Measurements from ENCODE around the gene CNTN1. TPM values are rescaled to one million over a fixed set of nuclear protein-coding genes. Genes with fewer than 3 reads are reported as not detected.

Gene CNTN1
- total and polyA plus RNA-seq, 2 experiments from 2014 or later = 4.2 to 4.7 TPM

DNA sequence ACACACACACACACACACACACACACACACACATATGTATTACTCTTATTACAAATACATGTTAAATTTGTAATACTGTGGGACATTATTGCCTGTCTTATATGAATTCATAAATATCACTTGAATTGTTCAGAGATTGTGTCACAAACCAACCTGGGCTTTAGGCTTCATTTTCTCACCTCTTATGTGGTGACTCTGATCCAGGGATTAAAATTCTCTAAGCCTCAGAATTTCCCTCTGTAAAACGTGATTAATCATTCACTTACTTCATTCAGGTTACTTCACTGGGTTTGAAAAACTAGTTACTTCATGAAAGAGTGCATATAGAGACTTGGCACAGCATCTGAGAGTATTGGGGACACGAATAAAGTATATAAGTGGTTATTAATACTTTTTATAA, 255.6 kb downstream of the CNTN1 start:
- no peak for DNase-seq (ENCODE audit: low read depth in 1 of 2, low spot score in 1 of 2)
- H3K27me3 ChIP-seq = no peaks in the 10 kb centered on the region
- no peaks in the 10 kb centered on the region for H3K9me3 ChIP-seq (ENCODE audit: low read depth)
- no peak overlapping the region for H3K4me3 ChIP-seq
- H3K4me1 ChIP-seq (ENCODE audit: low read depth) = no peaks in the 10 kb centered on the region
- TF ChIP-seq CTCF (IDR thresholded peaks at IDR 0.05; ENCODE audit: low read depth, low read length) = no peak
- no peak overlapping the region for H3K27ac ChIP-seq
- no peaks in the 10 kb centered on the region for H3K36me3 ChIP-seq

DNA sequence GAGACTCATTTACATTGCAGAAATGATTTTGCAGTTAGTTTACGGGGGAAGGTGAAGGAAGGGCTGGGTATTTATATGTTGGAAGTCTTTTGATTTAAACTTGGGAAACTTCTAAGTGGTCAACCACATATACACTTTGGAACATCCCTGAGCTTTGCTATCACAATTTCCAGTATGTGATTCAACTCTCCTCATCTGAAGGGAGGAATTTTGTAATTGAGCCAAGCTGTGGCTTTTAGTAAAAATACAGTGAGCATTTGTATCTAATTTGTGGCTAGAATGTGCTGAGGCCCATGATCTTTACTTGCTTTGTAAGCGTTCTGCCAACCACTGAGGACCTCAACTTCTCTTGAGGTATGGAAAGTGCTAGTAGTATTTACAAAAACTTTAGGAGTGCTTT, 260.8 kb downstream of the CNTN1 start:
- H3K9me3 ChIP-seq (ENCODE audit: low read depth) = no peaks in the 10 kb centered on the region
- DNase-seq (ENCODE audit: low read depth in 1 of 2, low spot score in 1 of 2) = peak in 1 of 2 donors; percentile 26
- H3K27ac ChIP-seq = no peak overlapping the region

GRCh38 chr12:40957417-40957816, 265.2 kb downstream of the CNTN1 start:
- Histone ChIP-seq H3K27ac (no peak overlapping the region), H3K9me3 (ENCODE audit: low read depth) (no peaks in the 10 kb centered on the region), H3K27me3 (no peaks in the 10 kb centered on the region), H3K4me3 (no peak overlapping the region), H3K4me1 (ENCODE audit: low read depth) (no peaks in the 10 kb centered on the region), H3K36me3 (no peaks in the 10 kb centered on the region)
- TF ChIP-seq CTCF (IDR thresholded peaks at IDR 0.05; ENCODE audit: low read depth, low read length) = no peak
- no peak for DNase-seq (ENCODE audit: low read depth in 1 of 2, low spot score in 1 of 2)

More for the DNA sequence above, 260.8 kb downstream of the CNTN1 start:
- no peaks in the 10 kb centered on the region for H3K27me3 ChIP-seq
- H3K36me3 ChIP-seq = no peaks in the 10 kb centered on the region
- no peak overlapping the region for H3K4me3 ChIP-seq
- H3K4me1 ChIP-seq (ENCODE audit: low read depth) = no peaks in the 10 kb centered on the region
- no peak for TF ChIP-seq CTCF (IDR thresholded peaks at IDR 0.05; ENCODE audit: low read depth, low read length)

- no peak for TF ChIP-seq CTCF (IDR thresholded peaks at IDR 0.05; ENCODE audit: low read depth, low read length)
- Histone ChIP-seq H3K27me3 (no peaks in the 10 kb centered on the region), H3K27ac (no peak overlapping the region)
These were observed 266.8 kb downstream of the CNTN1 start for GRCh38 chr12:40959041-40959440.

DNA sequence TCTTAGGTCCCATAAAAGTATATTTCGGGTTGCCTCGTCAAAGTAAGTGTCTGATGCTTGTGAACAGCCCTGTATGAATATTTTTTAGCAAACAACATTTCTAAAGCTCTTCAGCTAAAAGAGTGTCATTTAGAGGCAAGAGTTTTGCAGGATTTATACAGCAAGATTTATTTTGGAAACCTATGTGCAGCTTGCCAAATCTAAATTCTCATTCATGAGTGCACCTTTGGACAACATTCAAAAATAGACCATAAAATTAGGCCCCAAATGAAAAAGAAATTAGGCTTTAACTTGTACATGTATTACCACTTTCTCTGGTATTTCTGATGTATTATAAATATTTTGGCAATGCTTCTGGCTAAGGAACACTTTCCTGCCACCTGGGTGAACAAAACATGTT, 271.5 kb downstream of the CNTN1 start:
- H3K27me3 ChIP-seq = no peaks in the 10 kb centered on the region
- no peak overlapping the region for H3K4me3 ChIP-seq
- no peaks in the 10 kb centered on the region for H3K9me3 ChIP-seq (ENCODE audit: low read depth)
- no peaks in the 10 kb centered on the region for H3K4me1 ChIP-seq (ENCODE audit: low read depth)
- DNase-seq (ENCODE audit: low read depth in 1 of 2, low spot score in 1 of 2) = no peak
- H3K36me3 ChIP-seq = no peaks in the 10 kb centered on the region
- no peak for TF ChIP-seq CTCF (IDR thresholded peaks at IDR 0.05; ENCODE audit: low read depth, low read length)
- H3K27ac ChIP-seq = no peak overlapping the region

More at GRCh38 chr12:40959041-40959440, 266.8 kb downstream of the CNTN1 start:
- no peaks in the 10 kb centered on the region for H3K9me3 ChIP-seq (ENCODE audit: low read depth)
- H3K4me1 ChIP-seq (ENCODE audit: low read depth) = no peaks in the 10 kb centered on the region
- no peak overlapping the region for H3K4me3 ChIP-seq
- H3K36me3 ChIP-seq = no peaks in the 10 kb centered on the region
- no peak for DNase-seq (ENCODE audit: low read depth in 1 of 2, low spot score in 1 of 2)

GRCh38 chr12:40969796-40970195, 277.6 kb downstream of the CNTN1 start:
- no peak for DNase-seq (ENCODE audit: low read depth in 1 of 2, low spot score in 1 of 2)
- Histone ChIP-seq H3K36me3 (no peaks in the 10 kb centered on the region), H3K9me3 (ENCODE audit: low read depth) (no peaks in the 10 kb centered on the region), H3K27ac (no peak overlapping the region), H3K4me1 (ENCODE audit: low read depth) (no peaks in the 10 kb centered on the region), H3K27me3 (no peaks in the 10 kb centered on the region), H3K4me3 (no peak overlapping the region)
- no peak for TF ChIP-seq CTCF (IDR thresholded peaks at IDR 0.05; ENCODE audit: low read depth, low read length)

All from cardiac muscle cell (in vitro differentiated cells and primary cell).